Hematopoietic multipotent progenitor cell treated with erythropoietin and hydrocortisone succinate and interleukin-3 and kit ligand, for 6 days (in vitro differentiated cells): ENCODE data around the gene ZBTB5.

ENCODE experiments used
- DNase-seq: peaks from one replicate; pipeline ENCODE4 v3.0.0-alpha.2; 2015

Gene ZBTB5

GRCh38 chr9:37421914-37422288 is 43.3 kb downstream of the ZBTB5 start:
- no peak for DNase-seq

- DNase-seq = no peak
Observed at GRCh38 chr9:37420271-37421215, 44.7 kb downstream of the ZBTB5 start.

GRCh38 chr9:37419204-37419603 is 46.0 kb downstream of the ZBTB5 start:
- DNase-seq = no peak

GRCh38 chr9:37417857-37418618 is 47.2 kb downstream of the ZBTB5 start:
- no peak for DNase-seq

- DNase-seq = no peak
Observed at GRCh38 chr9:37417252-37417803, 47.9 kb downstream of the ZBTB5 start.

- peak; percentile 92 for DNase-seq
Observed at GRCh38 chr9:37415011-37415719, 50.1 kb downstream of the ZBTB5 start.

GRCh38 chr9:37414503-37414943 is 50.7 kb downstream of the ZBTB5 start:
- DNase-seq = no peak

GRCh38 chr9:37413311-37413710 is 51.9 kb downstream of the ZBTB5 start:
- no peak for DNase-seq

GRCh38 chr9:37412431-37413151 is 52.7 kb downstream of the ZBTB5 start:
- no peak for DNase-seq

GRCh38 chr9:37410969-37411785 is 54.1 kb downstream of the ZBTB5 start:
- peak; percentile 30 for DNase-seq

GRCh38 chr9:37410354-37410861 is 54.8 kb downstream of the ZBTB5 start:
- DNase-seq = no peak

GRCh38 chr9:37408933-37409710 is 56.1 kb downstream of the ZBTB5 start:
- DNase-seq = no peak

- peak; percentile 45 for DNase-seq
Observed at GRCh38 chr9:37407468-37407867, 57.8 kb downstream of the ZBTB5 start.

GRCh38 chr9:37406603-37407401 is 58.4 kb downstream of the ZBTB5 start:
- DNase-seq = no peak

GRCh38 chr9:37405764-37406380 is 59.4 kb downstream of the ZBTB5 start:
- no peak for DNase-seq

GRCh38 chr9:37405350-37405749 is 59.9 kb downstream of the ZBTB5 start:
- DNase-seq = no peak

GRCh38 chr9:37404590-37404989 is 60.7 kb downstream of the ZBTB5 start:
- DNase-seq = no peak

- DNase-seq = no peak
Observed at GRCh38 chr9:37399336-37399735, 65.9 kb downstream of the ZBTB5 start.

GRCh38 chr9:37398464-37399025 is 66.7 kb downstream of the ZBTB5 start:
- DNase-seq = no peak
